NK-92 (cell line): ENCODE data around the gene SMYD5.

Source experiments
- DNase-seq: peaks from one replicate; lab custom pipeline; 2025; ENCODE audit not compliant: unreplicated experiment; lab: John Stamatoyannopoulos, UW

Gene SMYD5

GRCh38 chr2:73238149-73238548 lies 24.1 kb downstream of the SMYD5 start:
- no peak for DNase-seq

- DNase-seq = no peak
Observed at GRCh38 chr2:73238976-73239375, 24.9 kb downstream of the SMYD5 start.

GRCh38 chr2:73239776-73240175 lies 25.7 kb downstream of the SMYD5 start:
- no peak for DNase-seq

GRCh38 chr2:73243884-73244570 lies 30.0 kb downstream of the SMYD5 start:
- no peak for DNase-seq

- no peak for DNase-seq
Observed at GRCh38 chr2:73244580-73244979, 30.5 kb downstream of the SMYD5 start.

GRCh38 chr2:73246850-73247249 lies 32.8 kb downstream of the SMYD5 start:
- no peak for DNase-seq

- DNase-seq = no peak
Observed at GRCh38 chr2:73249636-73250035, 35.6 kb downstream of the SMYD5 start.

- no peak for DNase-seq
Observed at GRCh38 chr2:73250872-73251846, 37.1 kb downstream of the SMYD5 start.

GRCh38 chr2:73252238-73253027 lies 38.4 kb downstream of the SMYD5 start:
- no peak for DNase-seq

- DNase-seq = no peak
Observed at GRCh38 chr2:73253400-73253799, 39.4 kb downstream of the SMYD5 start.

GRCh38 chr2:73253901-73254300 lies 39.9 kb downstream of the SMYD5 start:
- DNase-seq = no peak

GRCh38 chr2:73254343-73255006 lies 40.4 kb downstream of the SMYD5 start:
- no peak for DNase-seq

- DNase-seq = no peak
Observed at GRCh38 chr2:73255007-73255644, 41.1 kb downstream of the SMYD5 start.

- DNase-seq = no peak
Observed at GRCh38 chr2:73255907-73256617, 42.0 kb downstream of the SMYD5 start.

- DNase-seq = no peak
Observed at GRCh38 chr2:73256618-73256922, 42.5 kb downstream of the SMYD5 start.

GRCh38 chr2:73257021-73257420 lies 43.0 kb downstream of the SMYD5 start:
- DNase-seq = no peak

GRCh38 chr2:73257425-73258125 lies 43.5 kb downstream of the SMYD5 start:
- DNase-seq = no peak

- no peak for DNase-seq
Observed at GRCh38 chr2:73258186-73258912, 44.3 kb downstream of the SMYD5 start.

- DNase-seq = no peak
Observed at GRCh38 chr2:73258913-73259215, 44.8 kb downstream of the SMYD5 start.
